ENCODE measurements around the gene KRT71.

KRT71 gene

DNA sequence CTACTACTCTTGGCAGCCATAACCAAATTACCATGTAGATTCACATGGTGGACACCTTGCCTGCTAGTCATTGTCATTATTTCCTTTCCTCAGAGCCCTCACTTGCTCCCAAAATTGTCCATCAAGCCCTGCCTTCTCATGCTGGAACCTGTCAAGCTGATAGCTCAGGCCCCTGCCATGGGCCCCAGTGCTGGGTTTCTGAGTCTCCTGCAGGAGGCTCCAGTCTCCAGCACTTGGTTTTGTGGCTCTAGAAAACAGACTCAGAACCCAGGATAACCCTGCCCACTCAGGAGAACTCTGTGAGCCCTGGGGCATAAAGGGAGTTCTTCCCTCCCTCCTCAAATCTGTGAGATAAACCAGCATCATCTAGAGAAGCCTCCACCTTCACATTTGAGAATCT is 10.8 kb downstream of the KRT71 start:
- no peak for DNase-seq (ENCODE audit: extremely low spot score)
- TF ChIP-seq FOXM1 (IDR thresholded peaks at IDR 0.05; ENCODE audit: borderline replicate concordance), result no peak
- CTCF ChIA-PET, result no interaction called here
- POLR2A ChIA-PET, result no interaction called here

- ChIA-PET CTCF (no interaction called here), POLR2A (no interaction called here)
- TF ChIP-seq ELF4 (IDR thresholded peaks at IDR 0.05) (no peak), PKNOX1 (IDR thresholded peaks at IDR 0.05) (no peak), ZNF384 (IDR thresholded peaks at IDR 0.05) (no peak), FOXK2 (IDR thresholded peaks at IDR 0.05) (no peak), SUZ12 (IDR thresholded peaks at IDR 0.05) (no peak)
- DNase-seq (ENCODE audit: extremely low spot score), result no peak
Measured at GRCh38 chr12:52541709-52542108, 11.2 kb downstream of the KRT71 start.

DNA sequence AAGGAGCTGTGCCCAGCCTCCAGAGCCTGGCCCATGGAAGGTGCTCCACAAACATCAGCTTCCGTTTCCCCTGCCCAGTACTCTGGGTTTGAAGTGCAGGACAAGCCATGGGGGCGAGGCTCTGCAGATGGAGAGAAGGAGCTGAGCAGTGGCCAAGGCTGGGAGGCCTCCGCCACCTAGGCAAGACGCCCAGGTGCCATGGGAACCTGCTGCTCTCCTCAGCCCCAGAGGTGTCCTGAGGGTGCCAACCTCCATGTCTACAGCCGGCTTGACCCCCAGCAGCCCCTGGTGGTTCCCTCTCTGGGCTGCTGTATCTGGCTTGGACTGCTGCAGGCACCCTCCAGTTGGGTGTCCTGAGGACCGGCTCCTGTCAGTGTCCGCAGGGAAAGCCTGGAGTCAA is 12.4 kb downstream of the KRT71 start:
- POLR2A ChIA-PET, result no interaction called here
- no peak for TF ChIP-seq HDGF (IDR thresholded peaks at IDR 0.05; ENCODE audit: borderline replicate concordance)
- no peak for TF ChIP-seq FOXA1 (IDR thresholded peaks at IDR 0.05)
- no peak for TF ChIP-seq ARNT (IDR thresholded peaks at IDR 0.05)
- TF ChIP-seq PKNOX1 (IDR thresholded peaks at IDR 0.05), result no peak
- TF ChIP-seq TARDBP (IDR thresholded peaks at IDR 0.05), result no peak
- TF ChIP-seq BHLHE40 (IDR thresholded peaks at IDR 0.05; ENCODE audit: borderline replicate concordance), result no peak
- no peak for TF ChIP-seq SUZ12 (IDR thresholded peaks at IDR 0.05)
- no peak for TF ChIP-seq SP1 (IDR thresholded peaks at IDR 0.05)
- no peak for TF ChIP-seq FOXK2 (IDR thresholded peaks at IDR 0.05)
- no peak for TF ChIP-seq L3MBTL2 (conservative IDR thresholded peaks at IDR 0.05)
- no peak for TF ChIP-seq LEF1 (IDR thresholded peaks at IDR 0.05; ENCODE audit: borderline replicate concordance)
- TF ChIP-seq ELF4 (IDR thresholded peaks at IDR 0.05), result no peak
- TF ChIP-seq CTBP1 (IDR thresholded peaks at IDR 0.05; ENCODE audit: borderline replicate concordance), result no peak
- no peak for TF ChIP-seq FOXM1 (IDR thresholded peaks at IDR 0.05; ENCODE audit: borderline replicate concordance)
- CTCF ChIA-PET, result no interaction called here
- DNase-seq (ENCODE audit: extremely low spot score), result no peak

DNA sequence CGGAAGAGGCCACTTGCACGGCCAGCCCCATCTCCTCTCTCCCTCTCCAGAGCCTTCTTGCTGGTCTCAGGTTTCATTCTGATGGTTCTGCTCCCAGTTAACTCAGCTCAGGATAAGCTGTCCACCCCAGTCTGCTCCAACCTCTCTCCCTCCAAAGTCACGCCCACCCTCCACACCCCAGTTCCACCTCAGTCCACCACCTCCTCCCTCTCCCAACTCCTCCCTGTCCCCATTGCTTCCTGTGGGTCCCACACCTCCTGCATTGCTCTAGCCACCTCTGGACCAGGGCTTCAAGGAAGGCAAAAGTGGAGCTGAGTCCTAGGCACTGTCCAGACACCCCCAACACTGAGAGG is 13.1 kb downstream of the KRT71 start:
- TF ChIP-seq ZNF384 (IDR thresholded peaks at IDR 0.05) (no peak), FOXM1 (IDR thresholded peaks at IDR 0.05; ENCODE audit: borderline replicate concordance) (no peak), SUZ12 (IDR thresholded peaks at IDR 0.05) (no peak), FOXK2 (IDR thresholded peaks at IDR 0.05) (no peak), HDGF (IDR thresholded peaks at IDR 0.05; ENCODE audit: borderline replicate concordance) (no peak), BHLHE40 (IDR thresholded peaks at IDR 0.05; ENCODE audit: borderline replicate concordance) (no peak), NFRKB (IDR thresholded peaks at IDR 0.05) (no peak), FOXA1 (IDR thresholded peaks at IDR 0.05) (no peak), ARNT (IDR thresholded peaks at IDR 0.05) (no peak), CTBP1 (IDR thresholded peaks at IDR 0.05; ENCODE audit: borderline replicate concordance) (no peak), SP1 (IDR thresholded peaks at IDR 0.05) (no peak), PKNOX1 (IDR thresholded peaks at IDR 0.05) (no peak), TARDBP (IDR thresholded peaks at IDR 0.05) (no peak)
- DNase-seq (ENCODE audit: extremely low spot score), result no peak
- CTCF ChIA-PET, result no interaction called here
- POLR2A ChIA-PET, result no interaction called here

DNA sequence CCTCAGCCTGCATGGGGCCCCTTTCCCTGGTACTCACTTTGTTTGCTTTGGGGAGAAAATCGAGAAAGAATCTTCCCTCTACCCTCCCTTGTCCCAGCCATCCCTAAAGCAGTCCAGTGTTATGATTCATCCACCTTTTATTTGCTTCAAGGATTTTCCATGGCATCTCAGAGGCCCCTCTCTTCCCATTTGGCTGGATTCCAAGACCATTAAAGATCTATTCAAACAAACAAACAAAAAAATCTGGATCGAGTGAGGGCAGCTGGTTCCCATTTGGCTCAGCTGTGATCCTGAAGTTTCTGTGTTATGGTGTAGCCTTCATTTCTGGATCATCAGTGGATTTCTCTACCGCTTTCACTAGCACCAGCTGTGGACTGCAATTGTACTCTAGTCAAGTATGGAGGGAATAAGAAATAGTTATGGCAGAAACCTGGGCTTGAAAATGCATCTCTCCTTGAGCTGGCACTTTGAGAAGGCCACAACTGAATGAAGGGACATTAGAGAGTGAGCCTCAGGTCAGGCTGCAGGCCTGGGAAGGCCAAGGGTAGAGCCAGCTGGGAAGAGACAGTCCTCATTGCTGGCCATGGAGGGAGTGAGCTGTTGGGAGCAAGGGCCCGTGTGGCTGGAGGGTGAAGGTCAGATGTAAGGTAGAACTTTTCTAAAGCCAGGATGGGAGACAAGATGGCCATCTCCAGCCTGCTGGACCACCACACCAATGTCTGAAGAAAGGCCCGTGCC is 13.7 kb downstream of the KRT71 start:
- TF ChIP-seq SUZ12 (IDR thresholded peaks at IDR 0.05) (no peak), FOXA1 (IDR thresholded peaks at IDR 0.05) (no peak), FOXK2 (IDR thresholded peaks at IDR 0.05) (no peak), CTBP1 (IDR thresholded peaks at IDR 0.05; ENCODE audit: borderline replicate concordance) (no peak), LEF1 (IDR thresholded peaks at IDR 0.05; ENCODE audit: borderline replicate concordance) (no peak), HDGF (IDR thresholded peaks at IDR 0.05; ENCODE audit: borderline replicate concordance) (no peak), L3MBTL2 (conservative IDR thresholded peaks at IDR 0.05) (no peak)
- ChIA-PET POLR2A (no interaction called here), CTCF (interaction anchor here (0.6 kb wide), 1 partner anchor 157 kb away, joined by 3 read pairs; no protein-coding TSS in a partner anchor)
- peak; percentile 21 for DNase-seq (ENCODE audit: extremely low spot score)

- ChIA-PET POLR2A (no interaction called here), CTCF (no interaction called here)
- TF ChIP-seq ELF4 (IDR thresholded peaks at IDR 0.05) (no peak), FOXA1 (IDR thresholded peaks at IDR 0.05) (no peak), BHLHE40 (IDR thresholded peaks at IDR 0.05; ENCODE audit: borderline replicate concordance) (no peak), SUZ12 (IDR thresholded peaks at IDR 0.05) (no peak), PKNOX1 (IDR thresholded peaks at IDR 0.05) (no peak), LEF1 (IDR thresholded peaks at IDR 0.05; ENCODE audit: borderline replicate concordance) (no peak), NFRKB (IDR thresholded peaks at IDR 0.05) (no peak), FOXM1 (IDR thresholded peaks at IDR 0.05; ENCODE audit: borderline replicate concordance) (no peak), SP1 (IDR thresholded peaks at IDR 0.05) (no peak), HDGF (IDR thresholded peaks at IDR 0.05; ENCODE audit: borderline replicate concordance) (no peak), ARNT (IDR thresholded peaks at IDR 0.05) (no peak), ZNF384 (IDR thresholded peaks at IDR 0.05) (no peak), CTBP1 (IDR thresholded peaks at IDR 0.05; ENCODE audit: borderline replicate concordance) (no peak)
- no peak for DNase-seq (ENCODE audit: extremely low spot score)
Measured at GRCh38 chr12:52537101-52537500, 15.8 kb downstream of the KRT71 start.

Data from HEK293T (cell line).